HG02571 (cell line): ENCODE measurements around the gene KRTAP10-1.
"Not testable (repeated sequence)": the region's sequence is repeated elsewhere in the genome, so short reads cannot be mapped to it uniquely, and the experiment has no call there.

ENCODE experiments used
- ATAC-seq: cut with Tn5 transposase; IDR thresholded peaks from one replicate; pipeline ENCODE4 v1.9.1; 2021; ENCODE audit warnings: mild to moderate bottlenecking, moderate library complexity; ENCODE audit not compliant: unreplicated experiment

Gene KRTAP10-1

GRCh38 chr21:44550285-44550684, 10.3 kb upstream of the KRTAP10-1 start:
- not testable (repeated sequence) for ATAC-seq

- ATAC-seq: no peak
Measured at GRCh38 chr21:44549525-44550211, 9.7 kb upstream of the KRTAP10-1 start.

- ATAC-seq: no peak
Measured at GRCh38 chr21:44548922-44549321, 8.9 kb upstream of the KRTAP10-1 start.

GRCh38 chr21:44548381-44548780, 8.4 kb upstream of the KRTAP10-1 start:
- no peak for ATAC-seq

GRCh38 chr21:44547656-44548331, 7.8 kb upstream of the KRTAP10-1 start:
- ATAC-seq: no peak

GRCh38 chr21:44544566-44544965, 4.6 kb upstream of the KRTAP10-1 start:
- no peak for ATAC-seq

- no peak for ATAC-seq
Measured at GRCh38 chr21:44542716-44543115, 2.7 kb upstream of the KRTAP10-1 start.

GRCh38 chr21:44540741-44541288, 820 bp upstream of the KRTAP10-1 start:
- no peak for ATAC-seq

- ATAC-seq: no peak
Measured at GRCh38 chr21:44539046-44539445, 949 bp downstream of the KRTAP10-1 start.

GRCh38 chr21:44537930-44538911, 1.8 kb downstream of the KRTAP10-1 start:
- no peak for ATAC-seq

- no peak for ATAC-seq
Measured at GRCh38 chr21:44535963-44536362, 4.0 kb downstream of the KRTAP10-1 start.

GRCh38 chr21:44534688-44535087, 5.3 kb downstream of the KRTAP10-1 start:
- no peak for ATAC-seq

- no peak for ATAC-seq
Measured at GRCh38 chr21:44533891-44534627, 5.9 kb downstream of the KRTAP10-1 start.

GRCh38 chr21:44533121-44533890, 6.7 kb downstream of the KRTAP10-1 start:
- ATAC-seq: no peak

- ATAC-seq: no peak
Measured at GRCh38 chr21:44532712-44533111, 7.3 kb downstream of the KRTAP10-1 start.

- ATAC-seq: no peak
Measured at GRCh38 chr21:44531606-44532564, 8.1 kb downstream of the KRTAP10-1 start.

GRCh38 chr21:44530903-44531605, 8.9 kb downstream of the KRTAP10-1 start:
- no peak for ATAC-seq
